K562 (cell line): ENCODE data around the gene PLAAT4. TPM values are rescaled to one million over a fixed set of nuclear protein-coding genes. Genes with fewer than 3 reads are reported as not detected.

Experiments
- COPS2 ChIP-seq: fragments of 450-650 bp; conservative IDR thresholded peaks from 2 replicates; pipeline ENCODE4 v1.6.1; 2016; ENCODE audit warnings: mild to moderate bottlenecking, moderate library complexity
- HCFC1 ChIP-seq: IDR thresholded peaks from 2 replicates; pipeline ENCODE4 v1.6.1; 2012; ENCODE audit warnings: low read depth, low read length, improper control_type of control experiment
- HDAC8 ChIP-seq: fragments of 450-650 bp; IDR thresholded peaks from 2 replicates; pipeline ENCODE4 v1.6.1; 2016; ENCODE audit warnings: mild to moderate bottlenecking, missing genetic modification characterization, moderate library complexity, missing compliant biosample characterization
- ILK ChIP-seq: fragments of 450-650 bp; IDR thresholded peaks from 2 replicates; pipeline ENCODE4 v1.6.1; 2016; ENCODE audit warnings: missing genetic modification characterization, low read depth, mild to moderate bottlenecking, missing compliant biosample characterization, moderate library complexity, borderline replicate concordance
- NFE2 ChIP-seq: IDR thresholded peaks from 2 replicates; pipeline ENCODE4 v1.6.1; 2014; ENCODE audit warnings: antibody characterized with exemption, low read depth
- SMAD3 ChIP-seq: fragments of 450-650 bp; formaldehyde crosslinking; conservative IDR thresholded peaks from 2 replicates; pipeline ENCODE4 v1.4.0; 2020; ENCODE audit warnings: mild to moderate bottlenecking
- TEAD4 ChIP-seq, 2 experiments: sonication (generic) in 1 of 2; formaldehyde crosslinking in 1 of 2; IDR thresholded peaks; 2 replicates each; pipeline versions ENCODE4 v1.6.1 to v1.8.0; 2012 to 2022; ENCODE audit warnings: borderline replicate concordance in 1 of 2, inconsistent platforms in 1 of 2, low read length in 1 of 2, mild to moderate bottlenecking in 1 of 2, missing genetic modification reagents in 1 of 2
- ZC3H11A ChIP-seq: IDR thresholded peaks from 2 replicates; pipeline ENCODE4 v1.6.1; 2012; ENCODE audit warnings: low read depth, low read length, improper control_type of control experiment
- ZKSCAN8 ChIP-seq: fragments of 200-800 bp; sonication (Bioruptor generic); IDR thresholded peaks from 2 replicates; pipeline ENCODE4 v1.6.1; 2016; ENCODE audit warnings: missing genetic modification characterization, missing compliant biosample characterization
- ZNF23 ChIP-seq: fragments of 250-450 bp; sonication (Bioruptor Pico); IDR thresholded peaks from 2 replicates; pipeline ENCODE4 v1.4.0; 2020; ENCODE audit warnings: mild to moderate bottlenecking
- ZNF263 ChIP-seq: sonication (generic); formaldehyde crosslinking; IDR thresholded peaks from 2 replicates; pipeline ENCODE4 v1.8.0; 2022; ENCODE audit warnings: mild to moderate bottlenecking, missing genetic modification reagents, borderline replicate concordance
- ZNF561 ChIP-seq: fragments of 450-650 bp; formaldehyde crosslinking; conservative IDR thresholded peaks from 2 replicates; pipeline ENCODE4 v1.4.0; 2020; ENCODE audit warnings: mild to moderate bottlenecking, moderate library complexity
- polyA plus RNA-seq, 8 experiments: library from polyadenylated mRNA; depleted of rRNA in 4 of 8; stranded (reverse) in 5 of 8; unstranded in 3 of 8; fragments of >200 nt; fragmentation: Nextera tagmentation in 2 of 8; fragmentation: Illumina TruSeq in 1 of 8; extraction: Ambion mirVana in 2 of 8; extraction: Trizol in 1 of 8; gene quantifications; 2 replicates each; pipeline versions ENCODE4 v1.2.1 to v1.2.3, GENCODE V29; 2011 to 2014; ENCODE audit warnings: inconsistent platforms in 1 of 8, missing spikeins in 1 of 8
- total RNA-seq, 7 experiments: library from RNA; depleted of rRNA in 6 of 7; stranded (reverse); fragments of >200 nt in 6 of 7; fragmentation: Illumina TruSeq in 2 of 7; extraction: Trizol in 2 of 7; gene quantifications; 2 replicates each; pipeline versions ENCODE4 v1.2.1 to v1.2.3, GENCODE V29; 2011 to 2021; ENCODE audit warnings: low replicate concordance in 1 of 7
- TF ChIP-seq, protein P1 (sequence below): fragments of 450-650 bp; IDR thresholded peaks from 2 replicates; pipeline ENCODE4 v1.6.1; 2018; ENCODE audit not compliant: partially characterized antibody
- TF ChIP-seq, protein P2 (sequence below): fragments of 450-650 bp; formaldehyde crosslinking; IDR thresholded peaks from 2 replicates; pipeline ENCODE4 v1.4.0; 2020; ENCODE audit warnings: mild to moderate bottlenecking, mixed read lengths
- TF ChIP-seq, protein P3 (sequence below): fragments of 250-450 bp; sonication (Bioruptor Pico); IDR thresholded peaks from 2 replicates; pipeline ENCODE4 v1.9.0; 2021; ENCODE audit warnings: mild to moderate bottlenecking, inconsistent platforms
- TF ChIP-seq, protein P4 (sequence below), 3 experiments: IDR thresholded peaks in 2 of 3; conservative IDR thresholded peaks in 1 of 3; 2 replicates each; pipeline ENCODE4 v1.5.1; 2011 to 2012; ENCODE audit warnings: low read length in 3 of 3, mild to moderate bottlenecking in 3 of 3, control low read depth in 2 of 3, improper control_type of control experiment in 1 of 3, inconsistent platforms in 1 of 3, low read depth in 1 of 3, mixed read lengths in 1 of 3, moderate library complexity in 1 of 3; ENCODE audit not compliant: insufficient read depth in 2 of 3

The PLAAT4 gene
- total and polyA plus RNA-seq, 9 of the 15 experiments (the other 6 are each of a cell fraction or from before 2014, with no cell fraction given), result 0.54 to 3.0 (median 1.3) TPM; not detected in 1

DNA sequence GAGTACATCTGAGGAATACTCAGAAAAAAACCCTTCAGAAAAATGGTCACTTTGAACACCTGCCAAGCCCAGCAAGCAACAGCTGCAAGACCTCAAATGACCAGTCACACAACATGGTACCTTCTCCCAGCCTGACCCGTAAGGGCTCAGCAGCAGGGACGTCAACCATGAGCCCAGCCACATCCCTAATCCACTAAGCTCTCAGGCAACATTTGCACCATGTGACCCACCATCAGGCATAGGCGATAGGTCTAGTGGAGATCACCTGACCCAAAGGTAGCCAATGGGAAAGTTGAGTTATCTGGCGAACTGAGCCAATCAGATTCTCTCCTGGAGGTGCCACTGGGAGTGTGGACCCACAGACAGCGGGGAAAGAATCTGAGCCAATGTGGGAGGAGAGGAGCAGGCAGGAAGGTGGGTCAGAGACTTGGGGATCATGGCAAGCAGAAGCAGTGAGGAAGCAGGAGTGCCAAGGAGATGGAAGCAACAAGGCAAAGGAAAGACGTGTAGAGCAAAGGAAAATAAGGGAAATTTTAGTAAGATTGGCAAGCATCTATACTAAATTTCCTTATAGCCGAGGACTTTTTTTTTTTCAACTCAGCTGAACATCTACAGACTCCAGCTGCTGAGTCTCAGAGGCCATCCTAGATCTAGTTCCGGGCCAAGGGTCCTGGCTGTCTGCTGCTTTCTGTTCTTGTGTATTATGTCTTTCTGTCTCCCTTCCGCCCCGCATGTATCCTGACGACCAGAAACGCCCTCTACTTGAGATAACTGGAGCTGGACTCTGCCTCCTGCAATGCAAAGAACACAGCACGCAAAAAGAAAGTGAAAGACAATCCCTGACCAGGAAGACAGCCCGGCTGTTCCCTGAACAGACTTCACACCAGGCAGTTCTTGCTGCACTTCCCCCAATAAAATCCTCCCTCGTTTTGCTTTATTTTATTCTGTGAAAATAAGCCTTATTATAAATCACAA, 37.6 kb downstream of the PLAAT4 start (continued):
- TF ChIP-seq ZNF561 (CRISPR knock-in tag) (no peak), SMAD3 (CRISPR knock-in tag) (no peak), ZKSCAN8 (peak; percentile 46), HCFC1 (peak; percentile 80), TEAD4 (IDR thresholded peaks at IDR 0.05; ENCODE audit: low read length) (peak; percentile 69), TEAD4 (CRISPR knock-in tag; IDR thresholded peaks at IDR 0.05; ENCODE audit: borderline replicate concordance) (no peak), ZC3H11A (no peak), ZNF23 (CRISPR knock-in tag) (no peak), ZNF263 (CRISPR knock-in tag) (no peak), HDAC8 (no peak), NFE2 (no peak), ILK (tag) (0 out of 2 replicates have a peak, but pooled peaks have one; percentile 25), COPS2 (no peak)
- TF ChIP-seq, protein P1, sequence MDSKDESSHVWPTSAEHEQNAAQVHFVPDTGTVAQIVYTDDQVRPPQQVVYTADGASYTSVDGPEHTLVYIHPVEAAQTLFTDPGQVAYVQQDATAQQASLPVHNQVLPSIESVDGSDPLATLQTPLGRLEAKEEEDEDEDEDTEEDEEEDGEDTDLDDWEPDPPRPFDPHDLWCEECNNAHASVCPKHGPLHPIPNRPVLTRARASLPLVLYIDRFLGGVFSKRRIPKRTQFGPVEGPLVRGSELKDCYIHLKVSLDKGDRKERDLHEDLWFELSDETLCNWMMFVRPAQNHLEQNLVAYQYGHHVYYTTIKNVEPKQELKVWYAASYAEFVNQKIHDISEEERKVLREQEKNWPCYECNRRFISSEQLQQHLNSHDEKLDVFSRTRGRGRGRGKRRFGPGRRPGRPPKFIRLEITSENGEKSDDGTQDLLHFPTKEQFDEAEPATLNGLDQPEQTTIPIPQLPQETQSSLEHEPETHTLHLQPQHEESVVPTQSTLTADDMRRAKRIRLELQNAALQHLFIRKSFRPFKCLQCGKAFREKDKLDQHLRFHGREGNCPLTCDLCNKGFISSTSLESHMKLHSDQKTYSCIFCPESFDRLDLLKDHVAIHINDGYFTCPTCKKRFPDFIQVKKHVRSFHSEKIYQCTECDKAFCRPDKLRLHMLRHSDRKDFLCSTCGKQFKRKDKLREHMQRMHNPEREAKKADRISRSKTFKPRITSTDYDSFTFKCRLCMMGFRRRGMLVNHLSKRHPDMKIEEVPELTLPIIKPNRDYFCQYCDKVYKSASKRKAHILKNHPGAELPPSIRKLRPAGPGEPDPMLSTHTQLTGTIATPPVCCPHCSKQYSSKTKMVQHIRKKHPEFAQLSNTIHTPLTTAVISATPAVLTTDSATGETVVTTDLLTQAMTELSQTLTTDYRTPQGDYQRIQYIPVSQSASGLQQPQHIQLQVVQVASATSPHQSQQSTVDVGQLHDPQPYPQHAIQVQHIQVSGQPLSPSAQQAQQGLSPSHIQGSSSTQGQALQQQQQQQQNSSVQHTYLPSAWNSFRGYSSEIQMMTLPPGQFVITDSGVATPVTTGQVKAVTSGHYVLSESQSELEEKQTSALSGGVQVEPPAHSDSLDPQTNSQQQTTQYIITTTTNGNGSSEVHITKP, result no peak
- TF ChIP-seq, protein P2, sequence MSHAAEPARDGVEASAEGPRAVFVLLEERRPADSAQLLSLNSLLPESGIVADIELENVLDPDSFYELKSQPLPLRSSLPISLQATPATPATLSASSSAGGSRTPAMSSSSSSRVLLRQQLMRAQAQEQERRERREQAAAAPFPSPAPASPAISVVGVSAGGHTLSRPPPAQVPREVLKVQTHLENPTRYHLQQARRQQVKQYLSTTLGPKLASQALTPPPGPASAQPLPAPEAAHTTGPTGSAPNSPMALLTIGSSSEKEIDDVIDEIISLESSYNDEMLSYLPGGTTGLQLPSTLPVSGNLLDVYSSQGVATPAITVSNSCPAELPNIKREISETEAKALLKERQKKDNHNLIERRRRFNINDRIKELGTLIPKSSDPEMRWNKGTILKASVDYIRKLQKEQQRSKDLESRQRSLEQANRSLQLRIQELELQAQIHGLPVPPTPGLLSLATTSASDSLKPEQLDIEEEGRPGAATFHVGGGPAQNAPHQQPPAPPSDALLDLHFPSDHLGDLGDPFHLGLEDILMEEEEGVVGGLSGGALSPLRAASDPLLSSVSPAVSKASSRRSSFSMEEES, result peak; percentile 38; the same call in 1 of the 2 replicates
- TF ChIP-seq, protein P3, sequence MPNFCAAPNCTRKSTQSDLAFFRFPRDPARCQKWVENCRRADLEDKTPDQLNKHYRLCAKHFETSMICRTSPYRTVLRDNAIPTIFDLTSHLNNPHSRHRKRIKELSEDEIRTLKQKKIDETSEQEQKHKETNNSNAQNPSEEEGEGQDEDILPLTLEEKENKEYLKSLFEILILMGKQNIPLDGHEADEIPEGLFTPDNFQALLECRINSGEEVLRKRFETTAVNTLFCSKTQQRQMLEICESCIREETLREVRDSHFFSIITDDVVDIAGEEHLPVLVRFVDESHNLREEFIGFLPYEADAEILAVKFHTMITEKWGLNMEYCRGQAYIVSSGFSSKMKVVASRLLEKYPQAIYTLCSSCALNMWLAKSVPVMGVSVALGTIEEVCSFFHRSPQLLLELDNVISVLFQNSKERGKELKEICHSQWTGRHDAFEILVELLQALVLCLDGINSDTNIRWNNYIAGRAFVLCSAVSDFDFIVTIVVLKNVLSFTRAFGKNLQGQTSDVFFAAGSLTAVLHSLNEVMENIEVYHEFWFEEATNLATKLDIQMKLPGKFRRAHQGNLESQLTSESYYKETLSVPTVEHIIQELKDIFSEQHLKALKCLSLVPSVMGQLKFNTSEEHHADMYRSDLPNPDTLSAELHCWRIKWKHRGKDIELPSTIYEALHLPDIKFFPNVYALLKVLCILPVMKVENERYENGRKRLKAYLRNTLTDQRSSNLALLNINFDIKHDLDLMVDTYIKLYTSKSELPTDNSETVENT (CRISPR knock-in tag), result no peak
- TF ChIP-seq, protein P4, sequence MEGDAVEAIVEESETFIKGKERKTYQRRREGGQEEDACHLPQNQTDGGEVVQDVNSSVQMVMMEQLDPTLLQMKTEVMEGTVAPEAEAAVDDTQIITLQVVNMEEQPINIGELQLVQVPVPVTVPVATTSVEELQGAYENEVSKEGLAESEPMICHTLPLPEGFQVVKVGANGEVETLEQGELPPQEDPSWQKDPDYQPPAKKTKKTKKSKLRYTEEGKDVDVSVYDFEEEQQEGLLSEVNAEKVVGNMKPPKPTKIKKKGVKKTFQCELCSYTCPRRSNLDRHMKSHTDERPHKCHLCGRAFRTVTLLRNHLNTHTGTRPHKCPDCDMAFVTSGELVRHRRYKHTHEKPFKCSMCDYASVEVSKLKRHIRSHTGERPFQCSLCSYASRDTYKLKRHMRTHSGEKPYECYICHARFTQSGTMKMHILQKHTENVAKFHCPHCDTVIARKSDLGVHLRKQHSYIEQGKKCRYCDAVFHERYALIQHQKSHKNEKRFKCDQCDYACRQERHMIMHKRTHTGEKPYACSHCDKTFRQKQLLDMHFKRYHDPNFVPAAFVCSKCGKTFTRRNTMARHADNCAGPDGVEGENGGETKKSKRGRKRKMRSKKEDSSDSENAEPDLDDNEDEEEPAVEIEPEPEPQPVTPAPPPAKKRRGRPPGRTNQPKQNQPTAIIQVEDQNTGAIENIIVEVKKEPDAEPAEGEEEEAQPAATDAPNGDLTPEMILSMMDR (IDR thresholded peaks at IDR 0.05 in 2 of 3, conservative IDR thresholded peaks at IDR 0.05 in 1 of 3; ENCODE audit: insufficient read depth in 2 of 3, low read depth in 1 of 3, low read length in 3 of 3), result peak; percentile 31 to 42 (median 38); a peak in 4 of 6 replicates
